Esophagus muscularis mucosa (tissue), 4 donors: Measurements from ENCODE around the gene WFDC10A. TPM values are rescaled to one million over a fixed set of nuclear protein-coding genes. Genes with fewer than 3 reads are reported as not detected.
A peak's percentile ranks its signal among the peaks of the same experiment; 100 is the strongest.

Experiments used
- DNase-seq: peaks from one replicate; pipeline ENCODE4 v3.0.0-alpha.2; 2017; ENCODE audit errors: extremely low spot score
- H3K27ac ChIP-seq, 4 donors: fragments of 200-600 bp; sonication (generic); replicated peaks in 1 of 4; 1 replicate in 3 of 4; 2 replicates in 1 of 4; pipeline ENCODE4 v1.5.1; 2016 to 2019; ENCODE audit warnings: mild to moderate bottlenecking in 1 of 4
- H3K27me3 ChIP-seq, 4 donors: fragments of 200-600 bp; sonication (generic); one replicate each; pipeline versions ENCODE4 v1.5.1 to v1.6.0; 2016 to 2019
- H3K36me3 ChIP-seq, 4 donors: fragments of 200-600 bp; sonication (generic); one replicate each; pipeline ENCODE4 v1.5.1; 2016 to 2019
- H3K4me1 ChIP-seq, 4 donors: fragments of 200-600 bp; sonication (generic); one replicate each; pipeline ENCODE4 v1.5.1; 2016 to 2019
- H3K4me3 ChIP-seq, 4 donors: fragments of 200-600 bp; sonication (generic); 1 replicate in 2 of 4; 2 replicates in 2 of 4; pipeline ENCODE4 v1.5.1; 2016 to 2019; ENCODE audit warnings: mild to moderate bottlenecking in 4 of 4, moderate library complexity in 1 of 4
- H3K9me3 ChIP-seq, 4 donors: fragments of 200-600 bp; sonication (generic); 1 replicate in 3 of 4; 2 replicates in 1 of 4; pipeline ENCODE4 v1.5.1; 2016 to 2019
- CTCF ChIP-seq, 3 experiments: fragments of 200-600 bp in 2 of 3; fragments of 450-650 bp in 1 of 3; sonication (generic) in 2 of 3; IDR thresholded peaks; one replicate each; pipeline ENCODE4 v1.5.1; 2017 to 2019; ENCODE audit warnings: antibody characterized with exemption in 3 of 3, mild to moderate bottlenecking in 2 of 3, moderate library complexity in 1 of 3
- EP300 ChIP-seq: sonication (generic); formaldehyde crosslinking; IDR thresholded peaks from one replicate; pipeline ENCODE4 v1.6.1; 2017; ENCODE audit warnings: antibody characterized with exemption
- POLR2A ChIP-seq: fragments of 450-650 bp; IDR thresholded peaks from one replicate; pipeline ENCODE4 v1.6.1; 2017; ENCODE audit warnings: antibody characterized with exemption, moderate library complexity, mild to moderate bottlenecking, low read depth
- POLR2AphosphoS5 ChIP-seq, 2 donors: sonication (generic); formaldehyde crosslinking; IDR thresholded peaks; one replicate each; pipeline ENCODE4 v1.6.1; 2017; ENCODE audit warnings: antibody characterized with exemption in 2 of 2
- WGBS: methylation state at CpG from one replicate; pipeline ENCODE4 v1.1.5; 2018; 5-methylcytosine and 5-hydroxymethylcytosine counted together
- intact Hi-C: fragments of 100-400 bp; cut with DNase I; formaldehyde crosslinking; loops from one replicate; pipeline ENCODE4 v1.15.1; 2023
- total RNA-seq, 4 donors: library from RNA; depleted of rRNA; stranded (reverse); fragments of >200 nt; gene quantifications; one replicate each; pipeline versions ENCODE4 v1.1.0 to v1.2.1, GENCODE V29; 2016

Gene WFDC10A
- total RNA-seq, 4 donors from 2014 or later = not detected

- WGBS = 55% methylated on average over 4 of the region's 4 CpGs
- peaks cover 0 to 12% (median 10%) of the 10 kb centered on the region in 4 donors for H3K9me3 ChIP-seq
- H3K27me3 ChIP-seq = peaks cover 0 to 10% (median 0%) of the 10 kb centered on the region in 4 donors
- DNase-seq = peak; percentile 74
- H3K27ac ChIP-seq = no peak overlapping the region
- intact Hi-C loops = no loop called here
- no peak overlapping the region for H3K4me3 ChIP-seq
- TF ChIP-seq POLR2AphosphoS5 (IDR thresholded peaks at IDR 0.05) (no peak), CTCF (IDR thresholded peaks at IDR 0.05) (no peak), EP300 (no peak), POLR2A (no peak)
- no peaks in the 10 kb centered on the region for H3K36me3 ChIP-seq
- H3K4me1 ChIP-seq = no peaks in the 10 kb centered on the region
Observed at GRCh38 chr20:45611054-45611453, 18.5 kb upstream of the WFDC10A start.

- Histone ChIP-seq H3K4me1 (no peaks in the 10 kb centered on the region), H3K27ac (no peak overlapping the region), H3K9me3 (peaks cover 0 to 3% (median under 1%) of the 10 kb centered on the region in 4 donors), H3K27me3 (peaks cover 0 to 10% (median 0%) of the 10 kb centered on the region in 4 donors), H3K36me3 (no peaks in the 10 kb centered on the region), H3K4me3 (no peak overlapping the region)
- intact Hi-C loops = no loop called here
- no peak for DNase-seq
- no peak for TF ChIP-seq POLR2A
- no peak for TF ChIP-seq EP300
- TF ChIP-seq POLR2AphosphoS5 (IDR thresholded peaks at IDR 0.05) = no peak
Observed at GRCh38 chr20:45612314-45612713, 17.2 kb upstream of the WFDC10A start.

- intact Hi-C loops = no loop called here
- H3K36me3 ChIP-seq = no peaks in the 10 kb centered on the region
- H3K27me3 ChIP-seq = no peaks in the 10 kb centered on the region
- H3K27ac ChIP-seq = no peak overlapping the region
- TF ChIP-seq CTCF (IDR thresholded peaks at IDR 0.05) (no peak), EP300 (no peak), POLR2A (no peak), POLR2AphosphoS5 (IDR thresholded peaks at IDR 0.05) (no peak)
- H3K4me1 ChIP-seq = no peaks in the 10 kb centered on the region
- H3K9me3 ChIP-seq = no peaks in the 10 kb centered on the region
- no peak for DNase-seq
- no peak overlapping the region for H3K4me3 ChIP-seq
- 92% methylated on average over 2 of the region's 2 CpGs for WGBS
Observed at GRCh38 chr20:45617591-45617990, 11.9 kb upstream of the WFDC10A start.

GRCh38 chr20:45621593-45621992, 7.9 kb upstream of the WFDC10A start:
- H3K4me1 ChIP-seq = no peaks in the 10 kb centered on the region
- H3K9me3 ChIP-seq = no peaks in the 10 kb centered on the region
- DNase-seq = no peak
- intact Hi-C loops = no loop called here
- no peak overlapping the region for H3K27ac ChIP-seq
- no peak overlapping the region for H3K4me3 ChIP-seq
- TF ChIP-seq POLR2AphosphoS5 (IDR thresholded peaks at IDR 0.05) (no peak), CTCF (IDR thresholded peaks at IDR 0.05) (no peak), EP300 (no peak), POLR2A (no peak)
- H3K27me3 ChIP-seq = no peaks in the 10 kb centered on the region
- no peaks in the 10 kb centered on the region for H3K36me3 ChIP-seq
- WGBS = 51% methylated on average over 2 of the region's 2 CpGs

- Histone ChIP-seq H3K9me3 (no peaks in the 10 kb centered on the region), H3K27ac (no peak overlapping the region), H3K36me3 (no peaks in the 10 kb centered on the region), H3K27me3 (no peaks in the 10 kb centered on the region), H3K4me1 (peaks cover 0 to 6% (median 0%) of the 10 kb centered on the region in 4 donors), H3K4me3 (no peak overlapping the region)
- WGBS = 64% methylated on average over 2 of the region's 2 CpGs
- no peak for DNase-seq
- intact Hi-C loops = no loop called here
- no peak for TF ChIP-seq EP300
- no peak for TF ChIP-seq POLR2AphosphoS5 (IDR thresholded peaks at IDR 0.05)
- no peak for TF ChIP-seq CTCF (IDR thresholded peaks at IDR 0.05)
- no peak for TF ChIP-seq POLR2A
Observed at GRCh38 chr20:45626540-45626939, 3.0 kb upstream of the WFDC10A start.
